GM23338 (cell line): ENCODE measurements around the gene EZH1. TPM values are rescaled to one million over a fixed set of nuclear protein-coding genes. Genes with fewer than 3 reads are reported as not detected.

ENCODE experiments used
- CREB1 ChIP-seq: fragments of 250-450 bp; sonication (Bioruptor Pico); IDR thresholded peaks from 2 replicates; pipeline ENCODE4 v1.5.0; 2020; ENCODE audit warnings: low read depth, mild to moderate bottlenecking, moderate library complexity
- EZH2 ChIP-seq: fragments of 200-600 bp; sonication (generic); IDR thresholded peaks from one replicate; pipeline ENCODE4 v1.8.0; 2017; ENCODE audit warnings: antibody characterized with exemption, mild to moderate bottlenecking, low read depth; ENCODE audit not compliant: unreplicated experiment
- POLR2AphosphoS5 ChIP-seq: IDR thresholded peaks from 2 replicates; pipeline ENCODE4 v1.6.1; 2016; ENCODE audit warnings: antibody characterized with exemption, low read depth
- STAT1 ChIP-seq: IDR thresholded peaks from one replicate; pipeline ENCODE4 v1.6.1; 2016; ENCODE audit warnings: antibody characterized with exemption; ENCODE audit not compliant: unreplicated experiment
- ZNF114 ChIP-seq: fragments of 250-450 bp; sonication (Bioruptor Pico); IDR thresholded peaks from 2 replicates; pipeline ENCODE4 v1.5.0; 2020; ENCODE audit warnings: mild to moderate bottlenecking, moderate library complexity
- polyA plus RNA-seq: library from polyadenylated mRNA; unstranded; fragments of >200 nt; fragmentation: Nextera tagmentation; extraction: Ambion mirVana; gene quantifications from 2 replicates; pipeline ENCODE4 v1.2.1, GENCODE V29; 2016
- total RNA-seq: library from RNA; depleted of rRNA; stranded (reverse); fragments of >200 nt; shearing (Covaris generic); gene quantifications from 2 replicates; pipeline ENCODE4 v1.2.3, GENCODE V29; 2014
- TF ChIP-seq, protein P1 (sequence below): fragments of 250-450 bp; sonication (Bioruptor Pico); IDR thresholded peaks from 2 replicates; pipeline ENCODE4 v1.5.0; 2020; ENCODE audit warnings: mild to moderate bottlenecking, moderate library complexity
- TF ChIP-seq, protein P2 (sequence below): IDR thresholded peaks from one replicate; pipeline ENCODE4 v1.6.1; 2018; ENCODE audit warnings: antibody characterized with exemption; ENCODE audit not compliant: unreplicated experiment

Gene EZH1
- total and polyA plus RNA-seq, 2 experiments from 2014 or later: 16.9 to 18.0 TPM

GRCh38 chr17:42723636-42724035 lies 21.2 kb downstream of the EZH1 start (continued):
- TF ChIP-seq, protein P1, sequence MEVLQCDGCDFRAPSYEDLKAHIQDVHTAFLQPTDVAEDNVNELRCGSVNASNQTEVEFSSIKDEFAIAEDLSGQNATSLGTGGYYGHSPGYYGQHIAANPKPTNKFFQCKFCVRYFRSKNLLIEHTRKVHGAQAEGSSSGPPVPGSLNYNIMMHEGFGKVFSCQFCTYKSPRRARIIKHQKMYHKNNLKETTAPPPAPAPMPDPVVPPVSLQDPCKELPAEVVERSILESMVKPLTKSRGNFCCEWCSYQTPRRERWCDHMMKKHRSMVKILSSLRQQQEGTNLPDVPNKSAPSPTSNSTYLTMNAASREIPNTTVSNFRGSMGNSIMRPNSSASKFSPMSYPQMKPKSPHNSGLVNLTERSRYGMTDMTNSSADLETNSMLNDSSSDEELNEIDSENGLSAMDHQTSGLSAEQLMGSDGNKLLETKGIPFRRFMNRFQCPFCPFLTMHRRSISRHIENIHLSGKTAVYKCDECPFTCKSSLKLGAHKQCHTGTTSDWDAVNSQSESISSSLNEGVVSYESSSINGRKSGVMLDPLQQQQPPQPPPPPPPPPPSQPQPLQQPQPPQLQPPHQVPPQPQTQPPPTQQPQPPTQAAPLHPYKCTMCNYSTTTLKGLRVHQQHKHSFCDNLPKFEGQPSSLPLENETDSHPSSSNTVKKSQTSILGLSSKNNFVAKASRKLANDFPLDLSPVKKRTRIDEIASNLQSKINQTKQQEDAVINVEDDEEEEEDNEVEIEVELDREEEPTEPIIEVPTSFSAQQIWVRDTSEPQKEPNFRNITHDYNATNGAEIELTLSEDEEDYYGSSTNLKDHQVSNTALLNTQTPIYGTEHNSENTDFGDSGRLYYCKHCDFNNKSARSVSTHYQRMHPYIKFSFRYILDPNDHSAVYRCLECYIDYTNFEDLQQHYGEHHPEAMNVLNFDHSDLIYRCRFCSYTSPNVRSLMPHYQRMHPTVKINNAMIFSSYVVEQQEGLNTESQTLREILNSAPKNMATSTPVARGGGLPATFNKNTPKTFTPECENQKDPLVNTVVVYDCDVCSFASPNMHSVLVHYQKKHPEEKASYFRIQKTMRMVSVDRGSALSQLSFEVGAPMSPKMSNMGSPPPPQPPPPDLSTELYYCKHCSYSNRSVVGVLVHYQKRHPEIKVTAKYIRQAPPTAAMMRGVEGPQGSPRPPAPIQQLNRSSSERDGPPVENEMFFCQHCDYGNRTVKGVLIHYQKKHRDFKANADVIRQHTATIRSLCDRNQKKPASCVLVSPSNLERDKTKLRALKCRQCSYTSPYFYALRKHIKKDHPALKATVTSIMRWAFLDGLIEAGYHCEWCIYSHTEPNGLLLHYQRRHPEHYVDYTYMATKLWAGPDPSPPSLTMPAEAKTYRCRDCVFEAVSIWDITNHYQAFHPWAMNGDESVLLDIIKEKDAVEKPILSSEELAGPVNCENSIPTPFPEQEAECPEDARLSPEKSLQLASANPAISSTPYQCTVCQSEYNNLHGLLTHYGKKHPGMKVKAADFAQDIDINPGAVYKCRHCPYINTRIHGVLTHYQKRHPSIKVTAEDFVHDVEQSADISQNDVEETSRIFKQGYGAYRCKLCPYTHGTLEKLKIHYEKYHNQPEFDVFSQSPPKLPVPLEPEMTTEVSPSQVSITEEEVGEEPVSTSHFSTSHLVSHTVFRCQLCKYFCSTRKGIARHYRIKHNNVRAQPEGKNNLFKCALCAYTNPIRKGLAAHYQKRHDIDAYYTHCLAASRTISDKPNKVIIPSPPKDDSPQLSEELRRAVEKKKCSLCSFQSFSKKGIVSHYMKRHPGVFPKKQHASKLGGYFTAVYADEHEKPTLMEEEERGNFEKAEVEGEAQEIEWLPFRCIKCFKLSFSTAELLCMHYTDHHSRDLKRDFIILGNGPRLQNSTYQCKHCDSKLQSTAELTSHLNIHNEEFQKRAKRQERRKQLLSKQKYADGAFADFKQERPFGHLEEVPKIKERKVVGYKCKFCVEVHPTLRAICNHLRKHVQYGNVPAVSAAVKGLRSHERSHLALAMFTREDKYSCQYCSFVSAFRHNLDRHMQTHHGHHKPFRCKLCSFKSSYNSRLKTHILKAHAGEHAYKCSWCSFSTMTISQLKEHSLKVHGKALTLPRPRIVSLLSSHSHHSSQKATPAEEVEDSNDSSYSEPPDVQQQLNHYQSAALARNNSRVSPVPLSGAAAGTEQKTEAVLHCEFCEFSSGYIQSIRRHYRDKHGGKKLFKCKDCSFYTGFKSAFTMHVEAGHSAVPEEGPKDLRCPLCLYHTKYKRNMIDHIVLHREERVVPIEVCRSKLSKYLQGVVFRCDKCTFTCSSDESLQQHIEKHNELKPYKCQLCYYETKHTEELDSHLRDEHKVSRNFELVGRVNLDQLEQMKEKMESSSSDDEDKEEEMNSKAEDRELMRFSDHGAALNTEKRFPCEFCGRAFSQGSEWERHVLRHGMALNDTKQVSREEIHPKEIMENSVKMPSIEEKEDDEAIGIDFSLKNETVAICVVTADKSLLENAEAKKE (CRISPR knock-in tag): no peak
- TF ChIP-seq STAT1 (no peak), EZH2 (no peak), POLR2AphosphoS5 (no peak), ZNF114 (CRISPR knock-in tag) (no peak), CREB1 (CRISPR knock-in tag) (no peak)
- TF ChIP-seq, protein P2, sequence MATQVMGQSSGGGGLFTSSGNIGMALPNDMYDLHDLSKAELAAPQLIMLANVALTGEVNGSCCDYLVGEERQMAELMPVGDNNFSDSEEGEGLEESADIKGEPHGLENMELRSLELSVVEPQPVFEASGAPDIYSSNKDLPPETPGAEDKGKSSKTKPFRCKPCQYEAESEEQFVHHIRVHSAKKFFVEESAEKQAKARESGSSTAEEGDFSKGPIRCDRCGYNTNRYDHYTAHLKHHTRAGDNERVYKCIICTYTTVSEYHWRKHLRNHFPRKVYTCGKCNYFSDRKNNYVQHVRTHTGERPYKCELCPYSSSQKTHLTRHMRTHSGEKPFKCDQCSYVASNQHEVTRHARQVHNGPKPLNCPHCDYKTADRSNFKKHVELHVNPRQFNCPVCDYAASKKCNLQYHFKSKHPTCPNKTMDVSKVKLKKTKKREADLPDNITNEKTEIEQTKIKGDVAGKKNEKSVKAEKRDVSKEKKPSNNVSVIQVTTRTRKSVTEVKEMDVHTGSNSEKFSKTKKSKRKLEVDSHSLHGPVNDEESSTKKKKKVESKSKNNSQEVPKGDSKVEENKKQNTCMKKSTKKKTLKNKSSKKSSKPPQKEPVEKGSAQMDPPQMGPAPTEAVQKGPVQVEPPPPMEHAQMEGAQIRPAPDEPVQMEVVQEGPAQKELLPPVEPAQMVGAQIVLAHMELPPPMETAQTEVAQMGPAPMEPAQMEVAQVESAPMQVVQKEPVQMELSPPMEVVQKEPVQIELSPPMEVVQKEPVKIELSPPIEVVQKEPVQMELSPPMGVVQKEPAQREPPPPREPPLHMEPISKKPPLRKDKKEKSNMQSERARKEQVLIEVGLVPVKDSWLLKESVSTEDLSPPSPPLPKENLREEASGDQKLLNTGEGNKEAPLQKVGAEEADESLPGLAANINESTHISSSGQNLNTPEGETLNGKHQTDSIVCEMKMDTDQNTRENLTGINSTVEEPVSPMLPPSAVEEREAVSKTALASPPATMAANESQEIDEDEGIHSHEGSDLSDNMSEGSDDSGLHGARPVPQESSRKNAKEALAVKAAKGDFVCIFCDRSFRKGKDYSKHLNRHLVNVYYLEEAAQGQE: no peak
